Epithelial cell of proximal tubule (primary cell): ENCODE measurements around the gene KCNG3. TPM values are rescaled to one million over a fixed set of nuclear protein-coding genes. Genes with fewer than 3 reads are reported as not detected.
"Not testable (repeated sequence)": the region's sequence is repeated elsewhere in the genome, so short reads cannot be mapped to it uniquely, and the experiment has no call there.

Experiments used
- DNase-seq: peaks from one replicate; pipeline ENCODE4 v3.0.0-alpha.2; 2011; ENCODE audit warnings: low read depth
- H3K4me3 ChIP-seq: 2 replicates; pipeline ENCODE4 v1.5.1; 2011; ENCODE audit warnings: low read depth, mild to moderate bottlenecking, low read length
- total RNA-seq: library from RNA; depleted of rRNA; stranded (reverse); fragments of >200 nt; gene quantifications from 2 replicates; pipeline ENCODE4 v1.2.3, GENCODE V29; 2015
- TF ChIP-seq, protein P1 (sequence below): conservative IDR thresholded peaks from 2 replicates; pipeline ENCODE4 v1.5.1; 2012; ENCODE audit warnings: low read depth, mild to moderate bottlenecking, low read length

KCNG3 gene
- total RNA-seq, 1 donor from 2014 or later: not detected

DNA sequence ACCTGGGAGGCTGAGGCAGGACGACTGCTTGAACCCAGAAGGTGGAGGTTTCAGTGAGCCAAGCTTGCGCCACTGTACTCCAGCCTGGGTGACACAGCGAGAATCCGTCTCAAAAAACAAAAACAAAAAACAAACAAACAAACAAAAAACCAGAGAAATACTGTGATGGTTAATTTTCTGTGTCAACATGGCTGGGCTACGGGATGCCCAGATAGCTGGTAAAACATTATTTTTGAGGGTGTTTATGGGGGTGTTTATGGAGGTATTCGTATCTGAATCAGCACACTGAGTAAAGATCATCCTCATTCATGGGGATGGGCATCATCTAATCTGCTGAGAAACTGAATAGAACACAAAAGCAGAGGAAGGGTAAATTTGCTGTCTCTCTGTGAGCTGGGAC is 92.0 kb downstream of the KCNG3 start:
- TF ChIP-seq, protein P1, sequence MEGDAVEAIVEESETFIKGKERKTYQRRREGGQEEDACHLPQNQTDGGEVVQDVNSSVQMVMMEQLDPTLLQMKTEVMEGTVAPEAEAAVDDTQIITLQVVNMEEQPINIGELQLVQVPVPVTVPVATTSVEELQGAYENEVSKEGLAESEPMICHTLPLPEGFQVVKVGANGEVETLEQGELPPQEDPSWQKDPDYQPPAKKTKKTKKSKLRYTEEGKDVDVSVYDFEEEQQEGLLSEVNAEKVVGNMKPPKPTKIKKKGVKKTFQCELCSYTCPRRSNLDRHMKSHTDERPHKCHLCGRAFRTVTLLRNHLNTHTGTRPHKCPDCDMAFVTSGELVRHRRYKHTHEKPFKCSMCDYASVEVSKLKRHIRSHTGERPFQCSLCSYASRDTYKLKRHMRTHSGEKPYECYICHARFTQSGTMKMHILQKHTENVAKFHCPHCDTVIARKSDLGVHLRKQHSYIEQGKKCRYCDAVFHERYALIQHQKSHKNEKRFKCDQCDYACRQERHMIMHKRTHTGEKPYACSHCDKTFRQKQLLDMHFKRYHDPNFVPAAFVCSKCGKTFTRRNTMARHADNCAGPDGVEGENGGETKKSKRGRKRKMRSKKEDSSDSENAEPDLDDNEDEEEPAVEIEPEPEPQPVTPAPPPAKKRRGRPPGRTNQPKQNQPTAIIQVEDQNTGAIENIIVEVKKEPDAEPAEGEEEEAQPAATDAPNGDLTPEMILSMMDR: no peak
- H3K4me3 ChIP-seq: no peak overlapping the region
- no peak for DNase-seq

DNA sequence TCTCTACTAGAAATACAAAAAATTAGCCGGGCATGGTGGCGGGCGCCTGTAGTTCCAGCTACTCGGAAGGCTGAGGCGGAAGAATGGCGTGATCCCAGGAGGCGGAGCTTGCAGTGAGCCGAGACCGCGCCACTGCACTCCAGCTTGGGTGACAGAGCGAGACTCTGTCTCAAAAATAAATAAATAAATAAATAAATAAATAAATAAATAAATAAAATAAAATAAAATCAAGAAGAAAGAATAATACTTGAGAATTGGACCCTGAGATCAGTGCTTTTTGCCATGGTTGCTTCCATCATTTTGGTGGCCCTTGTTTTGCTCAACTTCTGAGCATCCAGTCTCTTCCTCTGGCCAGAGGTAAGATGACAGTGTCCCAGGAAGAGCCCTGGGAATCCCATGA is 95.7 kb downstream of the KCNG3 start:
- H3K4me3 ChIP-seq, DNase-seq: not testable (repeated sequence)

DNA sequence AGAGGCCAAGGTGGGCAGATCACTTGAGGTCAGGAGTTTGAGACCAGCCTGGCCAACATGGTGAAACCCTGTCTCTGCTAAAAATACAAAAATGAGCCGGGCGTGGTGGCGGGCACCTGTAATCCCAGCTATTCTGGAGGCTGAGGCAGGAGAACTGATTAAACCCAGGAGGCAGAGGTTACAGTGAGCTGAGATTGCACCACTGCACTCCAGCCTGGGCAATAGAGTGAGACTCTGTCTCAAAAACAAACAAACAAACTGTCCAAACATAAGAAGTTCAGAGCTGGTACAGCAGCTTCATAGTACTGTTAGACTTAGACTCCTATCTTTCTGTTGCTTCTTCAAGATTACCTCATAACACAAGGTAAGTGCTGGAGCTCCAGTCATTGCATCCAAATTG is 100.5 kb downstream of the KCNG3 start:
- not testable (repeated sequence) for DNase-seq, H3K4me3 ChIP-seq

- TF ChIP-seq, protein P1: no peak
Observed at GRCh38 chr2:42392191-42392590, 101.6 kb downstream of the KCNG3 start.

More at GRCh38 chr2:42392191-42392590, 101.6 kb downstream of the KCNG3 start:
- no peak overlapping the region for H3K4me3 ChIP-seq
- no peak for DNase-seq

Other genes starting within 250 kb of the KCNG3 start
- gene COX7A2L, start 132.8 kb downstream of the KCNG3 start, total RNA-seq: 147 and 150 TPM in 2 replicates
- 17.8 and 20.6 TPM in 2 replicates for gene MTA3, start 74.7 kb upstream of the KCNG3 start, total RNA-seq